Sigmoid colon (tissue), 7 donors: ENCODE results near the gene USP25. TPM values are rescaled to one million over a fixed set of nuclear protein-coding genes. Genes with fewer than 3 reads are reported as not detected.

ENCODE experiments used
- DNase-seq: peaks from one replicate; pipeline ENCODE4 v3.0.0-alpha.2; 2019
- H3K27ac ChIP-seq, 4 donors: fragments of 200-600 bp; sonication (generic); one replicate each; pipeline ENCODE4 v1.5.1; 2016 to 2019; ENCODE audit warnings: mild to moderate bottlenecking in 1 of 4
- H3K27me3 ChIP-seq, 3 donors: fragments of 200-600 bp; sonication (generic); one replicate each; pipeline ENCODE4 v1.5.1; 2019; ENCODE audit warnings: mild to moderate bottlenecking in 1 of 3
- H3K36me3 ChIP-seq, 4 donors: fragments of 200-600 bp; sonication (generic); one replicate each; pipeline ENCODE4 v1.5.1; 2016 to 2019
- H3K4me1 ChIP-seq, 4 donors: fragments of 200-600 bp; sonication (generic); one replicate each; pipeline ENCODE4 v1.5.1; 2017 to 2019
- H3K4me3 ChIP-seq, 4 donors: fragments of 200-600 bp; sonication (generic); one replicate each; pipeline ENCODE4 v1.5.1; 2017 to 2019; ENCODE audit warnings: mild to moderate bottlenecking in 2 of 4, moderate library complexity in 1 of 4
- H3K9me3 ChIP-seq, 4 donors: fragments of 200-600 bp in 3 of 4; sonication (generic) in 3 of 4; one replicate each; pipeline versions ENCODE4 v1.5.1 to v1.6.1; 2013 to 2019
- CTCF ChIP-seq, 4 experiments: fragments of 450-650 bp in 3 of 4; fragments of 200-600 bp in 1 of 4; IDR thresholded peaks; one replicate each; pipeline ENCODE4 v1.5.1; 2016 to 2019; ENCODE audit warnings: antibody characterized with exemption in 4 of 4, mild to moderate bottlenecking in 3 of 4, moderate library complexity in 2 of 4
- EP300 ChIP-seq, 4 donors: sonication (generic); formaldehyde crosslinking; IDR thresholded peaks; one replicate each; pipeline ENCODE4 v1.6.1; 2017; ENCODE audit warnings: antibody characterized with exemption in 4 of 4
- POLR2A ChIP-seq, 2 donors: fragments of 450-650 bp; IDR thresholded peaks; one replicate each; pipeline ENCODE4 v1.6.1; 2016; ENCODE audit warnings: antibody characterized with exemption in 2 of 2, mild to moderate bottlenecking in 2 of 2, moderate library complexity in 2 of 2
- POLR2AphosphoS5 ChIP-seq, 4 donors: sonication (generic); formaldehyde crosslinking; IDR thresholded peaks; one replicate each; pipeline ENCODE4 v1.6.1; 2017; ENCODE audit warnings: antibody characterized with exemption in 4 of 4
- WGBS, 2 donors: extraction: QIAGEN DNeasy Blood & Tissue Kit; methylation state at CpG; one replicate each; pipeline ENCODE4 v1.1.7; 2013; 5-methylcytosine and 5-hydroxymethylcytosine counted together
- intact Hi-C: fragments of 100-400 bp; cut with DNase I; formaldehyde crosslinking; loops from one replicate; pipeline ENCODE4 v1.15.1; 2023
- polyA plus RNA-seq, 3 donors: library from polyadenylated mRNA; stranded (reverse); fragments of 200-250 nt; gene quantifications; one replicate each; pipeline ENCODE4 v1.2.3, GENCODE V29; 2013
- total RNA-seq, 4 donors: library from RNA; depleted of rRNA; stranded (reverse); fragments of >200 nt; gene quantifications; one replicate each; pipeline ENCODE4 v1.1.0, GENCODE V29; 2016
- donor health status: healthy with polysubstance abuse.
- donor health status: Bipolar disorder and iron deficiency.
- donor health status: healthy.

Gene USP25
- total and polyA plus RNA-seq, 7 donors, result 10.2 to 54.0 (median 37.9) TPM

GRCh38 chr21:15815285-15815684, 85.5 kb downstream of the USP25 start:
- H3K27me3 ChIP-seq, result no peaks in the 10 kb centered on the region
- peaks cover 0 to 5% (median 0%) of the 10 kb centered on the region in 4 donors for H3K9me3 ChIP-seq
- TF ChIP-seq EP300 (IDR thresholded peaks at IDR 0.05), result no peak
- TF ChIP-seq CTCF (IDR thresholded peaks at IDR 0.05), result no peak
- no peak for TF ChIP-seq POLR2AphosphoS5 (IDR thresholded peaks at IDR 0.05)
- TF ChIP-seq POLR2A (IDR thresholded peaks at IDR 0.05), result no peak
- WGBS, 2 donors, result 98% methylated on average over 3 of the region's 3 CpGs
- intact Hi-C loops, result no loop called here
- H3K4me1 ChIP-seq, result no peaks in the 10 kb centered on the region
- peaks cover 0 to 21% (median 0%) of the 10 kb centered on the region in 4 donors for H3K36me3 ChIP-seq
- H3K4me3 ChIP-seq, result no peak overlapping the region
- H3K27ac ChIP-seq, result no peak overlapping the region
- DNase-seq, result no peak

- H3K27me3 ChIP-seq, result no peaks in the 10 kb centered on the region
- intact Hi-C loops, result no loop called here
- no peak overlapping the region for H3K4me3 ChIP-seq
- peaks cover 0 to 1% (median 0%) of the 10 kb centered on the region in 4 donors for H3K9me3 ChIP-seq
- no peak overlapping the region for H3K27ac ChIP-seq
- peaks cover 0 to 8% (median 0%) of the 10 kb centered on the region in 4 donors for H3K4me1 ChIP-seq
- TF ChIP-seq POLR2AphosphoS5 (IDR thresholded peaks at IDR 0.05) (no peak), POLR2A (IDR thresholded peaks at IDR 0.05) (no peak), EP300 (IDR thresholded peaks at IDR 0.05) (no peak), CTCF (IDR thresholded peaks at IDR 0.05) (no peak)
- H3K36me3 ChIP-seq, result peaks cover 0 to 17% (median 0%) of the 10 kb centered on the region in 4 donors
- no peak for DNase-seq
Measured at GRCh38 chr21:15820327-15820726, 90.5 kb downstream of the USP25 start.

GRCh38 chr21:15820852-15821379, 91.1 kb downstream of the USP25 start:
- TF ChIP-seq POLR2A (IDR thresholded peaks at IDR 0.05), result no peak
- no peak for TF ChIP-seq CTCF (IDR thresholded peaks at IDR 0.05)
- no peak for TF ChIP-seq EP300 (IDR thresholded peaks at IDR 0.05)
- TF ChIP-seq POLR2AphosphoS5 (IDR thresholded peaks at IDR 0.05), result no peak
- Histone ChIP-seq H3K27ac (no peak overlapping the region), H3K4me3 (no peak overlapping the region), H3K4me1 (peaks cover 0 to 8% (median 3%) of the 10 kb centered on the region in 4 donors), H3K36me3 (peaks cover 0 to 17% (median 0%) of the 10 kb centered on the region in 4 donors), H3K9me3 (no peaks in the 10 kb centered on the region), H3K27me3 (no peaks in the 10 kb centered on the region)
- intact Hi-C loops, result no loop called here
- 91 to 92% methylated on average over 3 of the region's 3 CpGs for WGBS, 2 donors
- no peak for DNase-seq

- H3K4me3 ChIP-seq, result no peak overlapping the region
- no peaks in the 10 kb centered on the region for H3K27me3 ChIP-seq
- WGBS, 2 donors, result 72 to 94% methylated on average over 4 of the region's 4 CpGs
- intact Hi-C loops, result no loop called here
- H3K36me3 ChIP-seq, result peaks cover 0 to 30% (median 2%) of the 10 kb centered on the region in 4 donors
- DNase-seq, result no peak
- peaks cover 0 to 15% (median 4%) of the 10 kb centered on the region in 4 donors for H3K4me1 ChIP-seq
- H3K9me3 ChIP-seq, result no peaks in the 10 kb centered on the region
- no peak overlapping the region for H3K27ac ChIP-seq
- no peak for TF ChIP-seq EP300 (IDR thresholded peaks at IDR 0.05)
- no peak for TF ChIP-seq POLR2A (IDR thresholded peaks at IDR 0.05)
Measured at GRCh38 chr21:15823486-15824150, 93.8 kb downstream of the USP25 start.

GRCh38 chr21:15825700-15826099, 95.9 kb downstream of the USP25 start:
- no peak overlapping the region for H3K27ac ChIP-seq
- H3K36me3 ChIP-seq, result peaks cover 0 to 23% (median 2%) of the 10 kb centered on the region in 4 donors
- peaks cover 0 to 15% (median 3%) of the 10 kb centered on the region in 4 donors for H3K4me1 ChIP-seq
- intact Hi-C loops, result loop anchor here (5.0 kb wide), 1 partner anchor 93 kb away; no protein-coding TSS in a partner anchor
- H3K9me3 ChIP-seq, result no peaks in the 10 kb centered on the region
- no peak for DNase-seq
- TF ChIP-seq EP300 (IDR thresholded peaks at IDR 0.05) (no peak), CTCF (IDR thresholded peaks at IDR 0.05) (no peak), POLR2AphosphoS5 (IDR thresholded peaks at IDR 0.05) (no peak), POLR2A (IDR thresholded peaks at IDR 0.05) (no peak)
- H3K27me3 ChIP-seq, result no peaks in the 10 kb centered on the region
- WGBS, 2 donors, result 20 to 55% methylated on average over 2 of the region's 2 CpGs
- no peak overlapping the region for H3K4me3 ChIP-seq
